Measurements from ENCODE around the gene TIRAP. TPM values are rescaled to one million over a fixed set of nuclear protein-coding genes. Genes with fewer than 3 reads are reported as not detected.

The TIRAP gene
- total RNA-seq, 1 donor from 2014 or later, result 14.5 TPM

- DNase-seq (ENCODE audit: low spot score), result no peak
These were observed 58.9 kb downstream of the TIRAP start for GRCh38 chr11:126341760-126342161.

DNA sequence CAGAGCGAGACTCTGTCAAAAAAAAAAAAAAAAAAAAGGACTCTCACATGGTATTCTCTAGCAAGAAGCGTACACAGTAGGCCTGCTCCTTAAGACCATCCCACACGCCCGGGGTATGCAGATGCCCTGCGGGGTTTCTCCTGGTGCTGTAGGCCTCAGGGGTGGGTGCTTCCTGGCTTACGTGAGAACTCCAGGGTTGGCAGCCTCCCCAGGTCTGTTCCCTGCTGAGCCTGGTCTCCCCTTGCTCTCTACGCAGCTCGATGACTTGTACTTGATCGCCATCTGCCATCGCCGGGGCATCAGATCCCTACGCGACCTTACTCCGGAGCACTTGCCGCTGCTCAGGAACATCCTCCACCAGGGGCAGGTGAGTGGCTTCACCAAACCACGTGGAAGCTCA lies 60.2 kb downstream of the TIRAP start:
- DNase-seq (ENCODE audit: low spot score), result no peak

Other genes starting within 250 kb of the TIRAP start
- gene CDON, start 220.2 kb upstream of the TIRAP start, total RNA-seq, result 7.4 TPM
- 24.7 TPM for gene RPUSD4, start 71.4 kb upstream of the TIRAP start, total RNA-seq
- 22.2 TPM for gene FAM118B, start 71.3 kb upstream of the TIRAP start, total RNA-seq
- gene SRPRA, start 14.2 kb upstream of the TIRAP start, total RNA-seq, result 130 TPM
- gene FOXRED1, start 13.9 kb upstream of the TIRAP start, total RNA-seq, result 29.8 TPM
- gene DCPS, start 21.0 kb downstream of the TIRAP start, total RNA-seq, result 23.2 TPM
- gene ST3GAL4, start 72.6 kb downstream of the TIRAP start, total RNA-seq, result 46.4 TPM